SK-N-SH treated with all-trans-retinoic acid at 6 μM for 48 hours (cell line): ENCODE measurements around the gene PDE6A.
"Not testable (repeated sequence)": the region's sequence is repeated elsewhere in the genome, so short reads cannot be mapped to it uniquely, and the experiment has no call there.

Source experiments
- ESRRG ChIP-seq: fragments of 250-450 bp; sonication (Bioruptor Pico); IDR thresholded peaks from 2 replicates; pipeline ENCODE4 v1.6.1; 2021; ENCODE audit warnings: mild to moderate bottlenecking
- PATZ1 ChIP-seq: fragments of 250-450 bp; sonication (Bioruptor Pico); IDR thresholded peaks from 2 replicates; pipeline ENCODE4 v1.8.0; 2020; ENCODE audit warnings: mild to moderate bottlenecking, moderate library complexity, borderline replicate concordance
- TOX ChIP-seq: fragments of 250-450 bp; sonication (Bioruptor Pico); IDR thresholded peaks from 2 replicates; pipeline ENCODE4 v1.8.0; 2021; ENCODE audit warnings: mild to moderate bottlenecking, moderate library complexity, borderline replicate concordance
- ZFP3 ChIP-seq: fragments of 250-450 bp; sonication (Bioruptor Pico); IDR thresholded peaks from 2 replicates; pipeline ENCODE4 v1.5.0; 2020; ENCODE audit warnings: mild to moderate bottlenecking, moderate library complexity
- ZFP30 ChIP-seq: fragments of 450-650 bp; formaldehyde crosslinking; IDR thresholded peaks from 2 replicates; pipeline ENCODE4 v1.5.0; 2022; ENCODE audit warnings: mild to moderate bottlenecking, moderate library complexity
- ZNF8 ChIP-seq: fragments of 450-650 bp; formaldehyde crosslinking; IDR thresholded peaks from 2 replicates; pipeline ENCODE4 v1.5.0; 2020; ENCODE audit warnings: mild to moderate bottlenecking, moderate library complexity

- not testable (repeated sequence) for TF ChIP-seq ZNF8; ZFP3 (CRISPR knock-in tag); TOX (CRISPR knock-in tag); PATZ1 (CRISPR knock-in tag); ESRRG; ZFP30 (CRISPR knock-in tag)
Measured at GRCh38 chr5:149879593-149879992, 65.0 kb downstream of the PDE6A start.
